NT2/D1 (cell line): ENCODE data around the gene INTS1.

Source experiments
- DNase-seq: peaks from one replicate; pipeline ENCODE4 v3.0.0-alpha.2; 2011; ENCODE audit warnings: low read depth, low spot score
- H3K27me3 ChIP-seq: 2 replicates; pipeline ENCODE4 v1.6.0; 2011; ENCODE audit warnings: mild to moderate bottlenecking; ENCODE audit not compliant: insufficient read length, insufficient read depth
- H3K36me3 ChIP-seq: 2 replicates; pipeline ENCODE4 v1.6.1; 2011; ENCODE audit warnings: mild to moderate bottlenecking, low read length, mixed read lengths; ENCODE audit not compliant: insufficient read depth, insufficient read length
- H3K4me1 ChIP-seq: 2 replicates; pipeline ENCODE4 v1.5.1; 2011; ENCODE audit not compliant: insufficient read depth, insufficient read length
- H3K4me3 ChIP-seq: 2 replicates; pipeline ENCODE4 v1.5.1; 2011; ENCODE audit warnings: low read depth; ENCODE audit not compliant: insufficient read length
- H3K9ac ChIP-seq: 2 replicates; pipeline ENCODE4 v1.6.0; 2011; ENCODE audit warnings: low read depth; ENCODE audit not compliant: insufficient read length
- H3K9me3 ChIP-seq: 2 replicates; pipeline ENCODE4 v1.5.1; 2011; ENCODE audit warnings: mild to moderate bottlenecking, low read length; ENCODE audit not compliant: insufficient read depth
- SUZ12 ChIP-seq: IDR thresholded peaks from 2 replicates; pipeline ENCODE4 v1.6.1; 2011; ENCODE audit not compliant: insufficient read length, insufficient read depth; ENCODE audit errors: extremely low read depth
- YY1 ChIP-seq: IDR thresholded peaks from 2 replicates; pipeline ENCODE4 v1.6.1; 2011; ENCODE audit not compliant: insufficient read length, insufficient read depth
- ZNF274 ChIP-seq: IDR thresholded peaks from 2 replicates; pipeline ENCODE4 v1.6.1; 2011; ENCODE audit warnings: mild to moderate bottlenecking, low read depth, low read length

The INTS1 gene

DNA sequence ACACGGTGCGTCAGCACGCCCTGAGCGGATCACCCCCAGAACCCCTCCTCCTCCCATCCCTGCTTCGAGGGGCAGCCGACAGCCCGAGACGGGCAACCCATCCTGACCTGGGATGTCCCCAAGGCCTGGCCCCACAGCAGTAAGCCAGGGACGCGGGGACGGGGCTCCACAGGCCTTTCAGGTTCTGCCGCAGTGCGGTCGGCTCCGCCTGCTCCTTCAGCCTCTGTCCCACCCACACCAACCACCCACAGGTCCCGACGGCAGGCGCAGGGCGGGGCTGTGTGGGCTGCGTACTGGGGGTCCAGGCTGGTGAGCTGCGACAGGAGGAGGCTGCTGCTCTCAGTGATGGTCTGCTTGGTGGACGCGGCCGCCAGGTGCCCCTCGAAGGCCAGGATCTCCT is 16.7 kb downstream of the INTS1 start:
- H3K9ac ChIP-seq, result no peak overlapping the region
- no peak overlapping the region for H3K4me3 ChIP-seq
- TF ChIP-seq YY1 (no peak), ZNF274 (no peak), SUZ12 (no peak)
- H3K9me3 ChIP-seq, result no peaks in the 10 kb centered on the region
- DNase-seq, result no peak
- H3K4me1 ChIP-seq, result no peaks in the 10 kb centered on the region
- H3K27me3 ChIP-seq, result no peaks in the 10 kb centered on the region
- peaks cover 95% of the 10 kb centered on the region for H3K36me3 ChIP-seq

DNA sequence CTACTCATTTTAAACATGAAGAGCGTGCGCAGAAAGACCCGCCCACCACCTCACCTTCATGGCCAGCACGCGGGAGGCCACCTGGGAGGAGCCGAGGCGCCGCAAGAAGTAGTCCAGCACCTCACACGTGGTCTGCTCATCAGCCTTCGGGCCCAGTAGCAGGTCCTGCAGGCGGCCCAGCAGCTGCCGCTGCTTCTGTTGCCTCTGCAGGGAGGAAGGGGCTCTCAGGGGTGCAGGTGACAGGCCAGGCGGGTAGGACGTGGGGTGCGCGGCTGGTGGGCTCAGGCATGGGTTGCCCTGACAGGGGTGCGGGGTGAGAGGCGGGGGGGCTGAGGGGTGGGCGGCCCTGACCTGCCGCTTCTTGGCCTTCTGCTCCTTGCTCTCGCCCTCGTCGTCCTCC is 17.6 kb downstream of the INTS1 start:
- Histone ChIP-seq H3K36me3 (peaks cover 95% of the 10 kb centered on the region), H3K4me3 (no peak overlapping the region), H3K4me1 (no peaks in the 10 kb centered on the region), H3K27me3 (no peaks in the 10 kb centered on the region), H3K9ac (no peak overlapping the region), H3K9me3 (no peaks in the 10 kb centered on the region)
- no peak for TF ChIP-seq YY1
- TF ChIP-seq ZNF274, result no peak
- TF ChIP-seq SUZ12, result no peak
- no peak for DNase-seq

DNA sequence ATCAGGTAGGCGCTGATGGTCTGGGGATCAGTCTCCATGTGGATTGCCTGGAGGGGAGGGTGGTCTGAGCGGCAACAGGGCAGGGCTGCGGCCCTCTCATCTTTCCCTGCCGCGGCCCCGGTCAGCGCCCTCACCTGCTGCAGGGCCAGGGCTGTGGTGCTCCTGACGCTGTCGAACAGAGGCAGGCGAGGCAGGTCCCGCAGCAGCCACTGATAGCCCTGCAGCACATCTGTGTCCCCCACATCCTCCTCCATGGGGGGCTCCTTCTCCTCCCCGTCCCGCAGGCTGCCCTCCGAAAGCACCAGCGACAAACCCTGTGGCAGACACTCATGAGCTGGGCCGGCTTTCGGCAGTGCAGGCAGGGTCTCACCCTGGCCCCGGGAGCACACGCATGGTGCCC is 19.0 kb downstream of the INTS1 start:
- Histone ChIP-seq H3K27me3 (no peaks in the 10 kb centered on the region), H3K9ac (no peak overlapping the region), H3K4me1 (peaks cover 3% of the 10 kb centered on the region), H3K36me3 (peaks cover 95% of the 10 kb centered on the region), H3K4me3 (no peak overlapping the region), H3K9me3 (no peaks in the 10 kb centered on the region)
- no peak for TF ChIP-seq ZNF274
- DNase-seq, result no peak

DNA sequence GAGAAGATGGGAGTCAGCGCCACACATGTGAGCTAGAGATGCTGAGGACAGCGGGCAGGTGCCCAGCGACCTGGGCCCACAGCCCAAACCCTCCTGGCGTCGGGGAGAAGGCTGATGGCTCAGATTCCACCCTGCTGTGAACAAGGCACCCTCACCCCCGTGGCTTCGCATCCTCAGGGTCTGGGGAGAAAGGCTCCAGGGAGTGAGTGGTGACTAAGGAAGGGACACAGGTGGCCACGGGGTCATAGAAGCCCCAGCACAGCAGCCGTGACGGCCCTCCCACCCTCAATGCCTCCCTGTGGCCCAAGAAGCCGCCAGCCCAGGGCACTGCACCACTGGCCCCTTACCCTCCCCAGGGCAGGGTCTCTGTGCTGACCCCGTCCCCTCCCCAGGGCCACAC is 19.6 kb downstream of the INTS1 start:
- H3K4me3 ChIP-seq, result no peak overlapping the region
- peaks cover 3% of the 10 kb centered on the region for H3K4me1 ChIP-seq
- TF ChIP-seq ZNF274 (no peak), YY1 (no peak), SUZ12 (no peak)
- H3K9me3 ChIP-seq, result no peaks in the 10 kb centered on the region
- no peak overlapping the region for H3K9ac ChIP-seq
- peaks cover 95% of the 10 kb centered on the region for H3K36me3 ChIP-seq
- no peaks in the 10 kb centered on the region for H3K27me3 ChIP-seq
- DNase-seq, result no peak

- Histone ChIP-seq H3K4me1 (peaks cover 3% of the 10 kb centered on the region), H3K36me3 (peaks cover 95% of the 10 kb centered on the region), H3K4me3 (no peak overlapping the region), H3K9me3 (no peaks in the 10 kb centered on the region), H3K27me3 (no peaks in the 10 kb centered on the region), H3K9ac (no peak overlapping the region)
- no peak for DNase-seq
- TF ChIP-seq SUZ12, result no peak
- TF ChIP-seq ZNF274, result no peak
- no peak for TF ChIP-seq YY1
These were observed 20.4 kb downstream of the INTS1 start for GRCh38 chr7:1483536-1484505.

DNA sequence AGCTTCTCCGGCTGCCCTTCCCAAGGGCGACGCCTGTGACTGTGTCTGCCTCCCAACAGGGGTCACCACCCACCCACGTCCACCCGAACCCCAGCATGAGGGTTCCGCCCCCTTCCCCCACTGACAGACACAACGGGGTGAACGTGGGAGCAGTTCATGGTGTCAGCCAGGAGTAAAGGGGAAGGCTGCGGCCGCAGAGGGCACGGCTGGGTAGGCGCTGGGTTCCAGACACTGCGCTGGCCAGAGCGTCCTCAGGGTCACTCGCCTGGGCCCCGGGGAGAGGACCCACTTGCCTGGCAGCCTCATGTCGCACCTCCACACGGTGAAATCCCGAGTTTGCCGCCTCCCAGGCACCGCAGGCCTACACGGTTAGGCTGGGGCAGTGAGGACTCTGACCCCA is 21.1 kb downstream of the INTS1 start:
- H3K9ac ChIP-seq, result no peak overlapping the region
- H3K4me3 ChIP-seq, result no peak overlapping the region
- H3K4me1 ChIP-seq, result peaks cover 3% of the 10 kb centered on the region
- H3K36me3 ChIP-seq, result peaks cover 95% of the 10 kb centered on the region
- no peaks in the 10 kb centered on the region for H3K27me3 ChIP-seq
- TF ChIP-seq ZNF274 (no peak), SUZ12 (no peak), YY1 (no peak)
- H3K9me3 ChIP-seq, result no peaks in the 10 kb centered on the region
- no peak for DNase-seq

- Histone ChIP-seq H3K4me3 (no peak overlapping the region), H3K36me3 (peaks cover 96% of the 10 kb centered on the region), H3K27me3 (no peaks in the 10 kb centered on the region), H3K9me3 (no peaks in the 10 kb centered on the region), H3K4me1 (peaks cover 3% of the 10 kb centered on the region), H3K9ac (no peak overlapping the region)
- DNase-seq, result no peak
- TF ChIP-seq YY1 (no peak), SUZ12 (no peak), ZNF274 (no peak)
These were observed 22.9 kb downstream of the INTS1 start for GRCh38 chr7:1481300-1481699.

- peaks cover 3% of the 10 kb centered on the region for H3K4me1 ChIP-seq
- no peak overlapping the region for H3K4me3 ChIP-seq
- no peaks in the 10 kb centered on the region for H3K27me3 ChIP-seq
- no peak overlapping the region for H3K9ac ChIP-seq
- peaks cover 98% of the 10 kb centered on the region for H3K36me3 ChIP-seq
- DNase-seq, result no peak
- TF ChIP-seq YY1 (no peak), SUZ12 (no peak), ZNF274 (no peak)
- no peaks in the 10 kb centered on the region for H3K9me3 ChIP-seq
These were observed 23.5 kb downstream of the INTS1 start for GRCh38 chr7:1480670-1481069.
